Keratinocyte (primary cell): Measurements from ENCODE around the gene SLC23A2. TPM values are rescaled to one million over a fixed set of nuclear protein-coding genes. Genes with fewer than 3 reads are reported as not detected.

Experiments used
- DNase-seq: peaks from one replicate; pipeline ENCODE4 v3.0.0-alpha.2; 2011; ENCODE audit warnings: low read depth, missing footprints, low spot score
- FAIRE-seq: peaks from 2 replicates; lab custom pipeline; 2011; peaks lifted over from hg19 to GRCh38; lab: Jason Lieb, UNC
- H2AFZ ChIP-seq: 2 replicates; pipeline ENCODE4 v1.6.0; 2012; ENCODE audit warnings: low read length, control low read depth, inconsistent platforms; ENCODE audit not compliant: control insufficient read depth
- H3K27ac ChIP-seq: 2 replicates; pipeline ENCODE4 v1.5.1; 2011; ENCODE audit warnings: low read length; ENCODE audit not compliant: control insufficient read depth, insufficient read depth
- H3K27me3 ChIP-seq: 3 replicates; pipeline ENCODE4 v1.6.0; 2011; ENCODE audit warnings: low read length; ENCODE audit not compliant: control insufficient read depth, insufficient read depth; ENCODE audit errors: extremely low read depth
- H3K36me3 ChIP-seq, 2 experiments: 2 replicates in 1 of 2; 3 replicates in 1 of 2; pipeline ENCODE4 v1.5.1; 2011; ENCODE audit warnings: low read length in 2 of 2, mild to moderate bottlenecking in 1 of 2; ENCODE audit not compliant: control insufficient read depth in 2 of 2, insufficient read depth in 2 of 2; ENCODE audit errors: extremely low read depth in 1 of 2
- H3K4me1 ChIP-seq: 3 replicates; pipeline ENCODE4 v1.5.1; 2011; ENCODE audit warnings: low read length; ENCODE audit not compliant: control insufficient read depth, insufficient read depth; ENCODE audit errors: extremely low read depth
- H3K4me2 ChIP-seq: 3 replicates; pipeline ENCODE4 v1.6.0; 2011; ENCODE audit warnings: low read depth, low read length; ENCODE audit not compliant: control insufficient read depth, insufficient read depth; ENCODE audit errors: extremely low read depth
- H3K4me3 ChIP-seq, 3 experiments: fragments of 200-600 bp in 1 of 3; sonication (generic) in 1 of 3; 2 replicates in 2 of 3; 3 replicates in 1 of 3; pipeline ENCODE4 v1.5.1; 2011 to 2016; ENCODE audit warnings: low read length in 3 of 3, mild to moderate bottlenecking in 3 of 3, control low read depth in 2 of 3, inconsistent platforms in 1 of 3, low read depth in 1 of 3, mixed read lengths in 1 of 3, mixed run types in 1 of 3, moderate library complexity in 1 of 3; ENCODE audit not compliant: control insufficient read depth in 2 of 3, insufficient read depth in 2 of 3; ENCODE audit errors: extremely low read depth in 1 of 3
- H3K79me2 ChIP-seq: 2 replicates; pipeline ENCODE4 v1.6.0; 2012; ENCODE audit warnings: low read length; ENCODE audit not compliant: control insufficient read depth, insufficient read depth
- H3K9ac ChIP-seq: 3 replicates; pipeline ENCODE4 v1.6.0; 2011; ENCODE audit warnings: low read length; ENCODE audit not compliant: control insufficient read depth, insufficient read depth; ENCODE audit errors: extremely low read depth
- H3K9me1 ChIP-seq: 3 replicates; pipeline ENCODE4 v1.6.0; 2011; ENCODE audit warnings: low read length; ENCODE audit not compliant: control insufficient read depth, insufficient read depth; ENCODE audit errors: extremely low read depth
- H3K9me3 ChIP-seq: 2 replicates; pipeline ENCODE4 v1.5.1; 2012; ENCODE audit warnings: low read depth, low read length; ENCODE audit not compliant: control insufficient read depth
- H4K20me1 ChIP-seq: 3 replicates; pipeline ENCODE4 v1.6.0; 2011; ENCODE audit warnings: low read length; ENCODE audit not compliant: control insufficient read depth, insufficient read depth; ENCODE audit errors: extremely low read depth
- CTCF ChIP-seq, 3 experiments: IDR thresholded peaks in 1 of 3; conservative IDR thresholded peaks in 1 of 3; optimal IDR thresholded peaks in 1 of 3; 2 replicates in 2 of 3; 3 replicates in 1 of 3; pipeline versions ENCODE3 to v1.5.1; 2011; ENCODE audit warnings: low read length in 3 of 3, mild to moderate bottlenecking in 3 of 3, moderate library complexity in 2 of 3, control low read depth in 1 of 3, inconsistent platforms in 1 of 3; ENCODE audit not compliant: insufficient read depth in 2 of 3; ENCODE audit errors: extremely low read depth in 1 of 3
- EZH2 ChIP-seq: IDR thresholded peaks from one replicate; pipeline ENCODE4 v1.6.1; 2012; ENCODE audit warnings: inconsistent platforms, mild to moderate bottlenecking, low read length, moderate library complexity
- dilution Hi-C: fragments of 300-500 bp; cut with MboI; formaldehyde crosslinking; loops from one replicate; pipeline ENCODE4 v1.7.0; 2020; ENCODE audit warnings: low sequenced_read_pairs; ENCODE audit not compliant: extremely low pct_ligation_motif_present
- polyA plus RNA-seq, 5 experiments: library from polyadenylated mRNA; depleted of rRNA in 3 of 5; stranded (reverse) in 3 of 5; stranded (forward) in 1 of 5; unstranded in 1 of 5; fragments of >200 nt; gene quantifications; 1 replicate in 1 of 5; 2 replicates in 3 of 5; 3 replicates in 1 of 5; pipeline versions ENCODE4 v1.2.1 to v1.2.3, GENCODE V29; 2011 to 2012; ENCODE audit warnings: missing spikeins in 2 of 5, low read depth in 1 of 5, low replicate concordance in 1 of 5

The SLC23A2 gene
- polyA plus RNA-seq, 1 donor (not counting 4 experiments of a cell fraction or from before 2014, with no cell fraction given), result 13.4 TPM

- Histone ChIP-seq H3K4me3 (no peak overlapping the region), H3K36me3 (no peaks in the 10 kb centered on the region), H3K9me3 (no peaks in the 10 kb centered on the region), H3K9ac (no peak overlapping the region), H3K4me2 (no peak overlapping the region), H3K9me1 (no peaks in the 10 kb centered on the region), H2AFZ (no peak overlapping the region), H3K27ac (no peak overlapping the region), H4K20me1 (no peaks in the 10 kb centered on the region), H3K4me1 (no peaks in the 10 kb centered on the region), H3K27me3 (peaks cover 55% of the 10 kb centered on the region), H3K79me2 (no peaks in the 10 kb centered on the region)
- TF ChIP-seq CTCF (optimal IDR thresholded peaks at IDR 0.05 in 1 of 3, IDR thresholded peaks at IDR 0.05 in 1 of 3, conservative IDR thresholded peaks at IDR 0.05 in 1 of 3; ENCODE audit: extremely low read depth in 1 of 3, insufficient read depth in 2 of 3, low read length in 3 of 3) (no peak), EZH2 (no peak)
- dilution Hi-C loops, result no loop called here
- FAIRE-seq (no peak), DNase-seq (no peak)
These were observed 189.6 kb downstream of the SLC23A2 start for GRCh38 chr20:4811661-4812181.

GRCh38 chr20:4811257-4811656 lies 190.1 kb downstream of the SLC23A2 start:
- no peak overlapping the region for H3K4me3 ChIP-seq
- no peaks in the 10 kb centered on the region for H4K20me1 ChIP-seq
- no peak for FAIRE-seq
- H3K9me3 ChIP-seq, result no peaks in the 10 kb centered on the region
- TF ChIP-seq EZH2, result no peak
- TF ChIP-seq CTCF (optimal IDR thresholded peaks at IDR 0.05 in 1 of 3, IDR thresholded peaks at IDR 0.05 in 1 of 3, conservative IDR thresholded peaks at IDR 0.05 in 1 of 3; ENCODE audit: extremely low read depth in 1 of 3, insufficient read depth in 2 of 3, low read length in 3 of 3), result no peak
- H3K27me3 ChIP-seq, result peaks cover 55% of the 10 kb centered on the region
- dilution Hi-C loops, result no loop called here
- no peak for DNase-seq
- no peaks in the 10 kb centered on the region for H3K36me3 ChIP-seq
- H3K4me1 ChIP-seq, result no peaks in the 10 kb centered on the region
- H3K79me2 ChIP-seq, result no peaks in the 10 kb centered on the region
- no peaks in the 10 kb centered on the region for H3K9me1 ChIP-seq
- no peak overlapping the region for H3K4me2 ChIP-seq
- H3K27ac ChIP-seq, result no peak overlapping the region
- H3K9ac ChIP-seq, result no peak overlapping the region
- H2AFZ ChIP-seq, result no peak overlapping the region
